ENCODE results near the gene ETS2.

GRCh38 chr21:38772646-38773045 lies 33.1 kb upstream of the ETS2 start:
- TF ChIP-seq POLR2A (IDR thresholded peaks at IDR 0.05) (no peak), CTCF (IDR thresholded peaks at IDR 0.05) (no peak)

Measured in ovary (tissue), 3 donors.